Activated CD4-positive, alpha-beta T cell treated with anti-CD3 and anti-CD28 coated beads, Interleukin-10, Interleukin-2, amounts not matched to agents 100 ng/mL and 50 ng/mL, durations not matched to agents 16 hours and 8 hours (primary cell): Measurements from ENCODE around the gene CCDC60.

Experiments used
- DNase-seq: peaks from one replicate; pipeline ENCODE4 v3.0.0-alpha.2; 2020

CCDC60 gene

GRCh38 chr12:119450771-119451170 lies 116.2 kb downstream of the CCDC60 start:
- no peak for DNase-seq

GRCh38 chr12:119456824-119457223 lies 122.3 kb downstream of the CCDC60 start:
- DNase-seq = no peak

GRCh38 chr12:119457271-119457670 lies 122.7 kb downstream of the CCDC60 start:
- no peak for DNase-seq

- DNase-seq = no peak
Measured at GRCh38 chr12:119459481-119459880, 125.0 kb downstream of the CCDC60 start.

- DNase-seq = no peak
Measured at GRCh38 chr12:119460876-119461275, 126.3 kb downstream of the CCDC60 start.

- no peak for DNase-seq
Measured at GRCh38 chr12:119461636-119462214, 127.2 kb downstream of the CCDC60 start.

- no peak for DNase-seq
Measured at GRCh38 chr12:119463211-119463926, 128.8 kb downstream of the CCDC60 start.

- no peak for DNase-seq
Measured at GRCh38 chr12:119468296-119468695, 133.8 kb downstream of the CCDC60 start.

GRCh38 chr12:119475650-119476049 lies 141.1 kb downstream of the CCDC60 start:
- DNase-seq = no peak

GRCh38 chr12:119476951-119477350 lies 142.4 kb downstream of the CCDC60 start:
- DNase-seq = no peak

GRCh38 chr12:119479121-119479561 lies 144.6 kb downstream of the CCDC60 start:
- no peak for DNase-seq

GRCh38 chr12:119480551-119480950 lies 146.0 kb downstream of the CCDC60 start:
- DNase-seq = no peak

- DNase-seq = no peak
Measured at GRCh38 chr12:119486599-119487154, 152.1 kb downstream of the CCDC60 start.

- no peak for DNase-seq
Measured at GRCh38 chr12:119491814-119492213, 157.3 kb downstream of the CCDC60 start.

GRCh38 chr12:119500209-119500608 lies 165.7 kb downstream of the CCDC60 start:
- no peak for DNase-seq

GRCh38 chr12:119501052-119501451 lies 166.5 kb downstream of the CCDC60 start:
- DNase-seq = no peak

- no peak for DNase-seq
Measured at GRCh38 chr12:119505001-119505400, 170.5 kb downstream of the CCDC60 start.

- DNase-seq = no peak
Measured at GRCh38 chr12:119512772-119513497, 178.4 kb downstream of the CCDC60 start.

GRCh38 chr12:119528241-119528640 lies 193.7 kb downstream of the CCDC60 start:
- DNase-seq = no peak

GRCh38 chr12:119540476-119540875 lies 205.9 kb downstream of the CCDC60 start:
- no peak for DNase-seq

- peak; percentile 65 for DNase-seq
Measured at GRCh38 chr12:119544765-119545625, 210.5 kb downstream of the CCDC60 start.

GRCh38 chr12:119546340-119546739 lies 211.8 kb downstream of the CCDC60 start:
- DNase-seq = no peak

- no peak for DNase-seq
Measured at GRCh38 chr12:119547001-119547400, 212.5 kb downstream of the CCDC60 start.
